ENCODE results near the gene FOXF1. TPM values are rescaled to one million over a fixed set of nuclear protein-coding genes. Genes with fewer than 3 reads are reported as not detected.

The FOXF1 gene
- total and polyA plus RNA-seq, 9 of the 15 experiments (the other 6 are each of a cell fraction or from before 2014, with no cell fraction given), result 0.04 TPM; not detected in 8

DNA sequence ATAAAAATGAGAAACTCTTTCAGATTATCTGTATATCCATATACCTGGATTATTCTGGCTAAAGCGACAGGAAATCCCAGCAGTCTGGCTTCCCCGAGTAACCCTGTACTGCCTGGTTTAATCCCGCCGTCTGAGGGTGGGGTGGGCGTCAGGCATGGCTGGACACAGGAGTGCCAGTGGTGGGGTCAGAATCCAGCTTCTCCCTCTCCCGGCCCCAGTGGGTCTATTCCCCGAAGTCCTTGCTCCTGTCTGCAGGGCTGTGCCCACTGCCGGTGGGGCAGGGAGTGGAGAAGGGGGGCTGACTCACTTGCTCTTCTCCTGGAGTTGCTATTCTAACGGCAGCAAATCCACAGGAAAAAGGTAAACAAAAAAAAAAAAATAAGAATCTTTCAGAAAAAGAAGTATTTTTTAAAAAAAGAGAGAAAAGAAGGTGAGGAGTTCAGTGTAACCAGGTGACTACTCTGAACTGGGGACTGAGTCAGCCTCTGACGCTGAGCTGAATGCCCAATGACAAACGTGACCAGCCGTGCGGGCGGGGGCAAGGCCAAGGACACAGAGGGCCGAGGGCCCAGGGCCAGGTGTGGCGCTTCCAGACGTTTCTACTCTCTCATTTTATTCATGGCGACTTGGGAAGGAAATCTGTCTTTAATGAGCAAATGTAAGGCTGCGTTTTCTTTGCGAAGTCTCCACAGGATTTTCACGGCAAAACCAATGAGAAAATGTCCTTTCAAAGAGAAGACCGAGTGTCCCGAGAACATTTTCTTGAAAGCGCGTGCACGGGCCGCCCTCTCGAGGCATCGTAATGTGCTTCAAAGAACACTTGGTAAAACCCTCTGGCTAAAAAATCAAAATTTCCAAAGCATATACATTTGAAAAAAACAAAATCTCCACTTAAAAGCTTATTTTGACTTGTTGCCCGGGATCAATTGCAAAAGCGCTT is 20.2 kb downstream of the FOXF1 start:
- 78% methylated on average over 29 of the region's 31 CpGs for WGBS (ENCODE audit: insufficient coverage, low coverage, missing lambda C conversion rate)
- H3K9me1 ChIP-seq (ENCODE audit: control insufficient read depth, insufficient read depth, low read length), result peaks cover 3% of the 10 kb centered on the region
- FAIRE-seq (no peak), ATAC-seq (no peak), DNase-seq (ENCODE audit: extremely low read depth in 1 of 4, low spot score in 3 of 4) (no peak)
- H3K36me3 ChIP-seq (ENCODE audit: control insufficient read depth, insufficient read depth, low read length), result no peaks in the 10 kb centered on the region
- ChIA-PET POLR2A (interaction anchor here (0.9 to 1.0 kb wide), 2 partner anchors 11 to 23 kb away, joined by 3 read pairs; no protein-coding TSS in a partner anchor), CTCF (ENCODE audit: low intra/inter-chr PET ratio) (no interaction called here)
- peaks cover 5 to 9% of the 10 kb centered on the region in 2 experiments; a peak in 3 of 5 replicates for H3K27me3 ChIP-seq (ENCODE audit: control insufficient read depth in 2 of 2, insufficient read depth in 2 of 2, low read length in 2 of 2)
- TF ChIP-seq HINFP (tag; conservative IDR thresholded peaks at IDR 0.05; ENCODE audit: low read depth), result no peak
- no peak for TF ChIP-seq NFIC (IDR thresholded peaks at IDR 0.05)
- TF ChIP-seq ZSCAN32 (CRISPR knock-in tag; IDR thresholded peaks at IDR 0.05), result no peak
- no peak for TF ChIP-seq POLR2AphosphoS5 (IDR thresholded peaks at IDR 0.05; ENCODE audit: control insufficient read depth, insufficient read depth, low read depth, low read length)
- no peak for TF ChIP-seq ZZZ3 (IDR thresholded peaks at IDR 0.05)
- no peak for TF ChIP-seq ZNF324 (CRISPR knock-in tag; IDR thresholded peaks at IDR 0.05)
- TF ChIP-seq, protein P1, sequence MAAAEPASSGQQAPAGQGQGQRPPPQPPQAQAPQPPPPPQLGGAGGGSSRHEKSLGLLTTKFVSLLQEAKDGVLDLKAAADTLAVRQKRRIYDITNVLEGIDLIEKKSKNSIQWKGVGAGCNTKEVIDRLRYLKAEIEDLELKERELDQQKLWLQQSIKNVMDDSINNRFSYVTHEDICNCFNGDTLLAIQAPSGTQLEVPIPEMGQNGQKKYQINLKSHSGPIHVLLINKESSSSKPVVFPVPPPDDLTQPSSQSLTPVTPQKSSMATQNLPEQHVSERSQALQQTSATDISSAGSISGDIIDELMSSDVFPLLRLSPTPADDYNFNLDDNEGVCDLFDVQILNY (CRISPR knock-in tag; IDR thresholded peaks at IDR 0.05), result no peak
- TF ChIP-seq RBFOX2 (IDR thresholded peaks at IDR 0.05; ENCODE audit: low read depth, low read length), result no peak
- TF ChIP-seq SRSF9 (IDR thresholded peaks at IDR 0.05; ENCODE audit: borderline replicate concordance, low read depth, low read length), result no peak
- in situ Hi-C loops (cut with MboI) (no loop called here), intact Hi-C loops (cut with micrococcal nuclease) (no loop called here)
- no peaks in the 10 kb centered on the region; the same call in 1 of the 2 replicates for H4K20me1 ChIP-seq (replicated peaks; ENCODE audit: control insufficient read depth, insufficient read depth, low read length)
- no peak overlapping the region for H3K4me2 ChIP-seq (ENCODE audit: insufficient read depth, low read length)
- BruUV-seq (replicated peaks), result no TSS peak
- no peak overlapping the region for H3K4me3 ChIP-seq
- no peak overlapping the region for H2AFZ ChIP-seq (ENCODE audit: low read depth, low read length)
- no peak overlapping the region for H3K9ac ChIP-seq (ENCODE audit: insufficient read depth in 1 of 2, low read depth in 2 of 2, low read length in 2 of 2)
- H3K9me3 ChIP-seq (replicated peaks; ENCODE audit: control insufficient read depth, insufficient read depth, low read depth, low read length), result no peaks in the 10 kb centered on the region
- no peak overlapping the region for H3K27ac ChIP-seq (ENCODE audit: extremely low read depth, low read depth, low read length)
- H3K79me2 ChIP-seq (ENCODE audit: control insufficient read depth, insufficient read depth, low read length), result no peaks in the 10 kb centered on the region
- H3K4me1 ChIP-seq (replicated peaks in 1 of 2; ENCODE audit: control insufficient read depth in 2 of 2, insufficient read depth in 2 of 2, low read length in 2 of 2), result peaks cover 0 to 6% of the 10 kb centered on the region in 2 experiments; a peak in 1 of 5 replicates

Data from K562 (cell line).